ENCODE results near the gene CDK14.

CDK14 gene

GRCh38 chr7:91243591-91244301 is 647.6 kb downstream of the CDK14 start:
- no peak for DNase-seq

GRCh38 chr7:91247500-91247899 is 651.4 kb downstream of the CDK14 start:
- DNase-seq: no peak

DNA sequence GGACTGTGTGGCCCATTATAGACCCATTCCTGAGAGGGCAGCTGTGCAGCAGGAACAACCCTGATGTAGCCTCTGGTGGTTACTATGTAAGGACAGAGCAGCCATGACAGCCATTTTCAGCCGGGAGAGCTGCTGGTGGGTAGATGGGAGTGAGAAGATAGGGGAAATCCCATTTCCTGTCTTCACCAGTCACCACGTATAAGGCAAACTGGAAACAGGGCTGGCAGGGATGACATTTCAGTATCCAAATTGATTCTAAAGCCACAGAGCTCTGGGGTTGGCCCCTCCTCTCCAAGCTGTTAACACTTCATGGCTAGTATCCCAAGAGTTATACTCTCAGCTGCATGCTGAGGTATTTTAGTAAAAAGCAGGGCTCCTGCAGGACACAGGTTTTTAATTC is 652.9 kb downstream of the CDK14 start:
- no peak for DNase-seq

DNA sequence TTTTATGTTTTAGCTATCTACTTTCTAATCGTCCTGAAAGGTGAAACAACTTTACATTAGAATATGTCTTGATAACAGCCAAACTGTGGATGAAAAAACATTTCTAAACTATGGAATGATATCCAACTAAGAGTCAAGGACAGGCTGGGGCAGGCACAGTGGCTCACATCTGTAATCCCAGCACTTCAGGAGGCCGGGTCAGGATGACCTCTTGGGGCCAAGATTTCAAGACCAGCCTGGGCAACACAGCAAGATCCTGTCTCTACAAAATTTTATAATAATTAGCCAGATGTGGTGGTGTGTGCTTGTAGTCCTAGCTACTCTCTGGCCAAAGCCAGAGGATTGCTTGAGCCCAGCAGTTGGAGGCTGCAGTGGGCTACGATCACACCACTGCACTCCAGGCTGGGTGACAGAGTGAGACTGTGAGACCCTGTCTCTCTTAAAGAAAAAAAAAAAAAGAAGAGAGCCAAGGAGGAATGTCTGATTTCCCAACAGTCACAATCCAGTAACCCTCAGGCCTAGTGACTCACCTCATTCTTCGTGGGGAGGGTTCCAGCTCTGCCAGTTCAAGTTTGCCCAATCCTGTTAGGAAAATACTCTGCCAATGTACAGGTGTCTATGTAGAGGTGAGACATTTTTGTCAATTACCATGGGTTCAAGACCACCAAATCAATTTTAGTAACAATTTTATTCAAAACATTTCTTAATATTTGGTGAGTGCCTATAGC is 653.5 kb downstream of the CDK14 start:
- DNase-seq: no peak

DNA sequence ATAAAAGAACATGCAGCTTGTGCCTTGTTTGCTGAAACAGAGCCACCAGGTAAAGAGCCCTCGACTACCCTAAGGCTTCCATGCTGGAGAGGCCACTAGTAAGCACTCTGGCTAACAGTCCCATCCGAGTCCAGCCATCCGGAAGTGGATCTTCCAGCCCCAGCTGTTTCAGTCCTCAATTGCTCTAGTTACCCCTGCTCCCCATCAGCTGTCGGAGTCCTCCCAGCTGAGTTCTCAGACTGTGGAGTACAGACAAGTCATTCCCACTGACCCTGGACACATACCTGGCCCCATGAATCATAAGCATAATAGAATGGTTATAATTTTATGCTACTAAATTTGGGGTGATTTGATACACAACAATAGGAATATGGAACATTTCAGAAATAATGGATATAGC is 654.6 kb downstream of the CDK14 start:
- no peak for DNase-seq

DNA sequence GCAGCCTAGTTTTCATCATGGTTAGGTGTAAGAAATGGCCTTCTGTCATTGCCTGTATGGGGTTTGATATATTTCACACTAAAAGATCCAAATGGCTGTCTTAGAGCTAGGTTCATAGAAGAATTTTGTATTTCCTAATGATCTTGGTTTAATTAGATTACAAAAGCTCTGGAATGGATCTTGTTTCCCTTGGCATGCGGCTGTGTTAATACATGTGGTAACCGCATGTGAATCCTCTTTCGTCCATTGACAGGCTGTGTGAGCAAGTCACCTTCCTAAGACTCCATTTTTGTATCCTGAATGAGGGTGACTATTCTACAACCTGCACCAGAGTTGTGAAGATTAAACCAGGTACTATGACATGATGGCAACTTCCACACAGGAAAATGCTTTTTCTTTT is 655.8 kb downstream of the CDK14 start:
- DNase-seq: no peak
